SU-DHL-6 (cell line): ENCODE measurements around the gene CCN2.
A peak's percentile ranks its signal among the peaks of the same experiment; 100 is the strongest.

Experiments used
- H2AFZ ChIP-seq: fragments of 200-600 bp; sonication (generic); 2 replicates; pipeline ENCODE4 v1.6.1; 2014; ENCODE audit warnings: low read depth, mild to moderate bottlenecking, moderate library complexity, mixed read lengths, antibody characterized with exemption, low read length; ENCODE audit not compliant: severe bottlenecking
- H3F3A ChIP-seq: fragments of 200-600 bp; shearing (Covaris generic); 2 replicates; pipeline ENCODE4 v1.6.0; 2016; ENCODE audit warnings: antibody characterized with exemption, mild to moderate bottlenecking; ENCODE audit not compliant: insufficient read depth
- H3K27ac ChIP-seq: fragments of 200-600 bp; sonication (generic); 2 replicates; pipeline ENCODE4 v1.5.1; 2016; ENCODE audit warnings: low read depth, mild to moderate bottlenecking, low read length, moderate library complexity, mixed read lengths
- H3K27me3 ChIP-seq: fragments of 200-600 bp; sonication (generic), shearing (Covaris generic); 2 replicates; pipeline ENCODE4 v1.6.0; 2014; ENCODE audit warnings: mild to moderate bottlenecking, low read length
- H3K36me3 ChIP-seq: fragments of 200-600 bp; sonication (generic); 2 replicates; pipeline ENCODE4 v1.6.1; 2014; ENCODE audit warnings: mild to moderate bottlenecking, low read length, mixed read lengths
- H3K4me2 ChIP-seq: fragments of 300-600, 200-600 bp; shearing (Covaris generic), sonication (generic); 2 replicates; pipeline ENCODE4 v1.6.0; 2014; ENCODE audit warnings: low read length, low read depth, mild to moderate bottlenecking; ENCODE audit not compliant: poor library complexity, severe bottlenecking
- H3K4me3 ChIP-seq: fragments of 200-600 bp; sonication (generic); 2 replicates; pipeline ENCODE4 v1.5.1; 2014; ENCODE audit warnings: antibody characterized with exemption, low read length, mild to moderate bottlenecking, mixed read lengths; ENCODE audit not compliant: insufficient read depth, poor library complexity, severe bottlenecking
- H3K79me2 ChIP-seq: fragments of 200-600 bp; sonication (generic); 2 replicates; pipeline ENCODE4 v1.6.1; 2014; ENCODE audit warnings: mild to moderate bottlenecking, low read length, moderate library complexity; ENCODE audit not compliant: insufficient read depth
- H3K9ac ChIP-seq: fragments of 200-600 bp; sonication (generic); 2 replicates; pipeline ENCODE4 v1.7.0; 2014; ENCODE audit warnings: mild to moderate bottlenecking, low read length
- H3K9me2 ChIP-seq: fragments of 200-600 bp; sonication (generic); replicated peaks from 2 replicates; pipeline ENCODE4 v1.6.1; 2014; ENCODE audit warnings: low read length; ENCODE audit not compliant: insufficient read depth
- H3K9me3 ChIP-seq: fragments of 200-600 bp; sonication (generic); 2 replicates; pipeline ENCODE4 v1.6.1; 2014; ENCODE audit warnings: low read length, mixed read lengths; ENCODE audit not compliant: insufficient read depth
- H4K20me1 ChIP-seq: fragments of 200-600 bp; sonication (generic); 2 replicates; pipeline ENCODE4 v1.6.1; 2014; ENCODE audit warnings: low read depth, mild to moderate bottlenecking, antibody characterized with exemption, low read length, moderate library complexity, mixed read lengths
- EZH2phosphoT487 ChIP-seq: fragments of 200-600 bp; sonication (generic), shearing (Covaris generic); conservative IDR thresholded peaks from 2 replicates; pipeline ENCODE4 v1.6.1; 2018; ENCODE audit warnings: mild to moderate bottlenecking, antibody characterized with exemption, low read length, moderate library complexity, mixed read lengths
- TF ChIP-seq, protein P1 (sequence below): fragments of 200-600 bp; sonication (generic); IDR thresholded peaks from one replicate; pipeline ENCODE4 v1.5.1; 2017; ENCODE audit warnings: antibody characterized with exemption, mild to moderate bottlenecking, low read length, moderate library complexity; ENCODE audit not compliant: insufficient read depth, poor library complexity, severe bottlenecking

The CCN2 gene, protein sequence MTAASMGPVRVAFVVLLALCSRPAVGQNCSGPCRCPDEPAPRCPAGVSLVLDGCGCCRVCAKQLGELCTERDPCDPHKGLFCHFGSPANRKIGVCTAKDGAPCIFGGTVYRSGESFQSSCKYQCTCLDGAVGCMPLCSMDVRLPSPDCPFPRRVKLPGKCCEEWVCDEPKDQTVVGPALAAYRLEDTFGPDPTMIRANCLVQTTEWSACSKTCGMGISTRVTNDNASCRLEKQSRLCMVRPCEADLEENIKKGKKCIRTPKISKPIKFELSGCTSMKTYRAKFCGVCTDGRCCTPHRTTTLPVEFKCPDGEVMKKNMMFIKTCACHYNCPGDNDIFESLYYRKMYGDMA

DNA sequence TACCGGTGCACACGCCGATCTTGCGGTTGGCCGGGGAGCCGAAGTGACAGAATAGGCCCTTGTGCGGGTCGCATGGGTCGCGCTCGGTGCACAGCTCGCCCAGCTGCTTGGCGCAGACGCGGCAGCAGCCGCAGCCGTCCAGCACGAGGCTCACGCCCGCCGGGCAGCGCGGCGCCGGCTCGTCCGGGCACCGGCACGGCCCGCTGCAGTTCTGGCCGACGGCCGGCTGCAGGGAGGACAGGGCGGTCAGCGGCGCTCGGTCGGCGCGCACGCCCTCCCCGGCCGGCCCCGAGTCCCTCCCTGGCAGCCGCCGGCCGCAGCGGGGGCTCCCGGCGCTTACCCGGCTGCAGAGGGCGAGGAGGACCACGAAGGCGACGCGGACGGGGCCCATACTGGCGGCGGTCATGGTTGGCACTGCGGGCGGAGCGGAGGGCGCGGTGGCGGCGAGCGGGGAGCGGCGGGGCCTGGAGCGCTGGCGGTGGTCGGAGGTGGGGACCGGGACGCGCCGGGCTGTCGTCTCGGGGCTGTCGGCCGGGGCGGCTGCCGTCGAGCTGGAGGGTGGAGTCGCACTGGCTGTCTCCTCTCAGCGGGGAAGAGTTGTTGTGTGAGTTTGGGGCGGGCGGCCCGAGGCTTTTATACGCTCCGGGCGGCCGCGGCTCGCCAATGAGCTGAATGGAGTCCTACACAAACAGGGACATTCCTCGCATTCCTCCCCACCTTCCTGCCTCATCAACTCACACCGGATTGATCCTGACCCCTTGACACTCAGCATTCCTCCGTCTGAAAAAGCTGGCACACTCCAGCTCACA is at the start of gene CCN2:
TSS of gene CCN2 (minus strand) at position 606 of the 809 bp plus-strand sequence. CDS start at position 406, 200 bp downstream.
- TF ChIP-seq, protein P1, sequence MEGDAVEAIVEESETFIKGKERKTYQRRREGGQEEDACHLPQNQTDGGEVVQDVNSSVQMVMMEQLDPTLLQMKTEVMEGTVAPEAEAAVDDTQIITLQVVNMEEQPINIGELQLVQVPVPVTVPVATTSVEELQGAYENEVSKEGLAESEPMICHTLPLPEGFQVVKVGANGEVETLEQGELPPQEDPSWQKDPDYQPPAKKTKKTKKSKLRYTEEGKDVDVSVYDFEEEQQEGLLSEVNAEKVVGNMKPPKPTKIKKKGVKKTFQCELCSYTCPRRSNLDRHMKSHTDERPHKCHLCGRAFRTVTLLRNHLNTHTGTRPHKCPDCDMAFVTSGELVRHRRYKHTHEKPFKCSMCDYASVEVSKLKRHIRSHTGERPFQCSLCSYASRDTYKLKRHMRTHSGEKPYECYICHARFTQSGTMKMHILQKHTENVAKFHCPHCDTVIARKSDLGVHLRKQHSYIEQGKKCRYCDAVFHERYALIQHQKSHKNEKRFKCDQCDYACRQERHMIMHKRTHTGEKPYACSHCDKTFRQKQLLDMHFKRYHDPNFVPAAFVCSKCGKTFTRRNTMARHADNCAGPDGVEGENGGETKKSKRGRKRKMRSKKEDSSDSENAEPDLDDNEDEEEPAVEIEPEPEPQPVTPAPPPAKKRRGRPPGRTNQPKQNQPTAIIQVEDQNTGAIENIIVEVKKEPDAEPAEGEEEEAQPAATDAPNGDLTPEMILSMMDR, result no peak
- TF ChIP-seq EZH2phosphoT487, result no peak
- H3K9me2 ChIP-seq, result no peaks in the 10 kb centered on the region
- no peaks in the 10 kb centered on the region for H3K27me3 ChIP-seq
- H3K4me3 ChIP-seq, result no peak within 1 kb of the TSS
- H3K4me2 ChIP-seq, result peak within 1 kb of the TSS; percentile 20
- H3F3A ChIP-seq, result no peaks in the 10 kb centered on the region
- H2AFZ ChIP-seq, result no peak within 1 kb of the TSS
- no peaks in the 10 kb centered on the region for H3K79me2 ChIP-seq
- H4K20me1 ChIP-seq, result no peaks in the 10 kb centered on the region
- H3K36me3 ChIP-seq, result no peaks in the 10 kb centered on the region
- no peak within 1 kb of the TSS for H3K9ac ChIP-seq
- H3K9me3 ChIP-seq, result no peaks in the 10 kb centered on the region
- no peak within 1 kb of the TSS for H3K27ac ChIP-seq

DNA sequence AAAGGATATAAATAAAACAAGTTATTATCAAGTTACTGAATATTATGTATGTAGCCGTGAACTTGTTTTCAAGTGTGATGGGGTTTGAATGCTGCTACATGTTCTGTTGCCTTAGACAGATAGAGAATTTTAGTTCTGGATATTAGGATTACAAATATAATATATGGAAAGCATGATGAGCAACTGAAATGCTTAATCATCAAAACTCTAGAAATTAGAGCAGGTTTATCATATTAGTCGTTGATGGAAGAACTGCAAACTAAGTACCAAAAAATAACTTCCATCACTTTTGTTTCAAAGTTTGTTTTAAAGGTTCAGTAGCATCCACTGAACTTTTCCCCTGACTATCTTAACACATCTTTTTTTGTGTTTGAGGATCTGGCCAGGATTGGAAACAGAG is 49.1 kb upstream of the CCN2 start:
- H4K20me1 ChIP-seq, result no peaks in the 10 kb centered on the region
- H2AFZ ChIP-seq, result no peak overlapping the region
- no peak overlapping the region for H3K9ac ChIP-seq
- no peak overlapping the region for H3K4me2 ChIP-seq
- no peaks in the 10 kb centered on the region for H3K9me3 ChIP-seq
- TF ChIP-seq, protein P1, result no peak
- no peak for TF ChIP-seq EZH2phosphoT487
- no peaks in the 10 kb centered on the region for H3K9me2 ChIP-seq
- H3K27me3 ChIP-seq, result no peaks in the 10 kb centered on the region
- no peak overlapping the region for H3K4me3 ChIP-seq
- no peaks in the 10 kb centered on the region for H3K79me2 ChIP-seq
- no peak overlapping the region for H3K27ac ChIP-seq
- no peaks in the 10 kb centered on the region for H3F3A ChIP-seq
- no peaks in the 10 kb centered on the region for H3K36me3 ChIP-seq

DNA sequence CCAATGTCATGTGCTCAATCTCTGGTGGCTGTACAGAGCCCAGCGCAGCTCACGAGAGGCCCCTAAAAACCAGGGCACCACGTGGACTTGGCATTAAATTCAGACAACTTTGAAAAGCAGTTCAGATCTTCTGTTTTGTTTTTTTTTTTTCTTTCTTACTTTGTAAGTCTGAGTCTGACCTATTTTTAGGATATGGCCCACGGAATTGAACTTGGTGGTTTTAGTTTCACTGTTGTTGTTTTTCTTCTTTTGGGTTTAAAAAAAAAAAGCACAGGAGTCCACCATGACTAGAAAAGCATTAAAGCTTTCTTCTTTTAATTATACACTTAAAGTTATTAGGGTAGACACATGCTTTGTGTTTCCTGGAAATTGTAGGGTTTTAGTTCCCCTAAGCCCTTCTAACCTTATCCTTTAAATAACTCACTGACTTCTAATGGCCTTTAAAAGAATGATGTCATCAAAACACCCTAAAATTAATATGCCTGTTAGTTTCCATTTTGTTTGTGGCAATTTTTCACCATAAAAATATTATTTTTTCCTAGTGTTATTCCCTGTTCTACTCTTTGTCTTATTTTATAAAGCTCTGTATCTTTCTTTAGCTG is 48.5 kb upstream of the CCN2 start:
- TF ChIP-seq EZH2phosphoT487, result no peak
- TF ChIP-seq, protein P1, result no peak
- Histone ChIP-seq H3K27ac (no peak overlapping the region), H3K4me3 (no peak overlapping the region)

More for the DNA sequence above, 48.5 kb upstream of the CCN2 start:
- Histone ChIP-seq H3K27me3 (no peaks in the 10 kb centered on the region), H2AFZ (no peak overlapping the region), H3K9ac (no peak overlapping the region), H3K4me2 (no peak overlapping the region), H3K9me3 (no peaks in the 10 kb centered on the region), H4K20me1 (no peaks in the 10 kb centered on the region), H3K9me2 (no peaks in the 10 kb centered on the region), H3K36me3 (no peaks in the 10 kb centered on the region), H3F3A (no peaks in the 10 kb centered on the region), H3K79me2 (no peaks in the 10 kb centered on the region)
